ENCODE results near the gene BSND. TPM values are rescaled to one million over a fixed set of nuclear protein-coding genes. Genes with fewer than 3 reads are reported as not detected.

Gene BSND
- total RNA-seq, 1 experiment from 2014 or later = 0.42 TPM

DNA sequence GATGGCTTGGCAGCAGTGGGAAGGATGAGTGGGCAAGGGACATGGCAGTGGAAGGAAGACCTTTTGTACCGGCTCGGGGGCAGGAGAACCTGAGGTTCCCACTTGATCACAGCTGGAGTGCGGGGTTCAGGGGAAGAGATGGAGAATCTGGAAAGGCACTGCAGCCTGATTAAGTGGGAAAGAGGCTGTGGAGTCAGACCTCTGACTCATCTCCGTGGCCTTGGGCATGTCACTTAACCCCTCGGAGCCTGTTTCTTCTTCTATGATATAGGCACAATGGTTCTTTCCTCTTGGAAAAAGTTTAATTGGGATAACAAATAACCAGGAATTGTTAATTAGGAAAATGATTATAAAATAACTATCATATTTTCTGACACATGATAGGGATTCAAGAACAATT is 31.4 kb upstream of the BSND start (continued):
- no peak for TF ChIP-seq ZNF423 (CRISPR knock-in tag; IDR thresholded peaks at IDR 0.05)

DNA sequence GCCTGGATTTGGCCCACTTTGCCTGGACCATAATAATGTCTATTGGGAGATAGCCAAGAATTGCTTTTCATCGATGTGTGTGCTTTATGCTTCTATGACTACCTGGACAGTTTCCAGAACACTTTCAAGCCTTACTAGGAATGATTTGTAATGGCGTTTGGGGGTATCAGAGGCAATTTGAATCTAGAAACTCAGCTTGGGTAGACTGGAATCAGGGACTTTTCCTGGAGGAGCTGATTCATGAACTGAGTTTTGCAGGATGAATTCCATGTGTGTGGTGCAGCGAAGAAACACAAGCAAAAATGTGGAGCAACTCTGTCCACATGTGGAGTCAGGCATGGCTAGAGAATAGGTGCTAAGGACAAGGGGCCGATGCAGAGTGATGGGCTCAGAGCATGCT is 30.2 kb upstream of the BSND start:
- Mint-ChIP-seq H3K4me3 (no peak overlapping the region), H3K27ac (no peak overlapping the region), H3K9me3 (no peaks in the 10 kb centered on the region; the same call in 1 of the 2 replicates), H3K4me1 (peaks cover 22% of the 10 kb centered on the region; the same call in 1 of the 2 replicates), H3K36me3 (no peaks in the 10 kb centered on the region), H3K27me3 (ENCODE audit: low read depth) (peaks cover 4% of the 10 kb centered on the region)
- no peak for ATAC-seq
- ChIA-PET POLR2A (no interaction called here), CTCF (interaction anchor here (1.2 to 1.8 kb wide), 2 partner anchors 9 to 18 kb away, joined by 3 to 6 read pairs; no protein-coding TSS in a partner anchor)
- TF ChIP-seq, protein P1, sequence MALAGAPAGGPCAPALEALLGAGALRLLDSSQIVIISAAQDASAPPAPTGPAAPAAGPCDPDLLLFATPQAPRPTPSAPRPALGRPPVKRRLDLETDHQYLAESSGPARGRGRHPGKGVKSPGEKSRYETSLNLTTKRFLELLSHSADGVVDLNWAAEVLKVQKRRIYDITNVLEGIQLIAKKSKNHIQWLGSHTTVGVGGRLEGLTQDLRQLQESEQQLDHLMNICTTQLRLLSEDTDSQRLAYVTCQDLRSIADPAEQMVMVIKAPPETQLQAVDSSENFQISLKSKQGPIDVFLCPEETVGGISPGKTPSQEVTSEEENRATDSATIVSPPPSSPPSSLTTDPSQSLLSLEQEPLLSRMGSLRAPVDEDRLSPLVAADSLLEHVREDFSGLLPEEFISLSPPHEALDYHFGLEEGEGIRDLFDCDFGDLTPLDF (CRISPR knock-in tag; IDR thresholded peaks at IDR 0.05) = no peak
- TF ChIP-seq, protein P2, sequence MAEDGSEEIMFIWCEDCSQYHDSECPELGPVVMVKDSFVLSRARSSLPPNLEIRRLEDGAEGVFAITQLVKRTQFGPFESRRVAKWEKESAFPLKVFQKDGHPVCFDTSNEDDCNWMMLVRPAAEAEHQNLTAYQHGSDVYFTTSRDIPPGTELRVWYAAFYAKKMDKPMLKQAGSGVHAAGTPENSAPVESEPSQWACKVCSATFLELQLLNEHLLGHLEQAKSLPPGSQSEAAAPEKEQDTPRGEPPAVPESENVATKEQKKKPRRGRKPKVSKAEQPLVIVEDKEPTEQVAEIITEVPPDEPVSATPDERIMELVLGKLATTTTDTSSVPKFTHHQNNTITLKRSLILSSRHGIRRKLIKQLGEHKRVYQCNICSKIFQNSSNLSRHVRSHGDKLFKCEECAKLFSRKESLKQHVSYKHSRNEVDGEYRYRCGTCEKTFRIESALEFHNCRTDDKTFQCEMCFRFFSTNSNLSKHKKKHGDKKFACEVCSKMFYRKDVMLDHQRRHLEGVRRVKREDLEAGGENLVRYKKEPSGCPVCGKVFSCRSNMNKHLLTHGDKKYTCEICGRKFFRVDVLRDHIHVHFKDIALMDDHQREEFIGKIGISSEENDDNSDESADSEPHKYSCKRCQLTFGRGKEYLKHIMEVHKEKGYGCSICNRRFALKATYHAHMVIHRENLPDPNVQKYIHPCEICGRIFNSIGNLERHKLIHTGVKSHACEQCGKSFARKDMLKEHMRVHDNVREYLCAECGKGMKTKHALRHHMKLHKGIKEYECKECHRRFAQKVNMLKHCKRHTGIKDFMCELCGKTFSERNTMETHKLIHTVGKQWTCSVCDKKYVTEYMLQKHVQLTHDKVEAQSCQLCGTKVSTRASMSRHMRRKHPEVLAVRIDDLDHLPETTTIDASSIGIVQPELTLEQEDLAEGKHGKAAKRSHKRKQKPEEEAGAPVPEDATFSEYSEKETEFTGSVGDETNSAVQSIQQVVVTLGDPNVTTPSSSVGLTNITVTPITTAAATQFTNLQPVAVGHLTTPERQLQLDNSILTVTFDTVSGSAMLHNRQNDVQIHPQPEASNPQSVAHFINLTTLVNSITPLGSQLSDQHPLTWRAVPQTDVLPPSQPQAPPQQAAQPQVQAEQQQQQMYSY (CRISPR knock-in tag; IDR thresholded peaks at IDR 0.05) = no peak
- TF ChIP-seq EMX1 (CRISPR knock-in tag; IDR thresholded peaks at IDR 0.05) = no peak
- TF ChIP-seq FOXJ3 (CRISPR knock-in tag; IDR thresholded peaks at IDR 0.05; ENCODE audit: borderline replicate concordance) = no peak
- TF ChIP-seq TEAD1 (CRISPR knock-in tag; IDR thresholded peaks at IDR 0.05) = no peak
- no peak for TF ChIP-seq ZBTB21 (CRISPR knock-in tag; IDR thresholded peaks at IDR 0.05; ENCODE audit: borderline replicate concordance)
- TF ChIP-seq, protein P3, sequence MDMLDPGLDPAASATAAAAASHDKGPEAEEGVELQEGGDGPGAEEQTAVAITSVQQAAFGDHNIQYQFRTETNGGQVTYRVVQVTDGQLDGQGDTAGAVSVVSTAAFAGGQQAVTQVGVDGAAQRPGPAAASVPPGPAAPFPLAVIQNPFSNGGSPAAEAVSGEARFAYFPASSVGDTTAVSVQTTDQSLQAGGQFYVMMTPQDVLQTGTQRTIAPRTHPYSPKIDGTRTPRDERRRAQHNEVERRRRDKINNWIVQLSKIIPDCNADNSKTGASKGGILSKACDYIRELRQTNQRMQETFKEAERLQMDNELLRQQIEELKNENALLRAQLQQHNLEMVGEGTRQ (CRISPR knock-in tag; IDR thresholded peaks at IDR 0.05) = no peak
- TF ChIP-seq, protein P4, sequence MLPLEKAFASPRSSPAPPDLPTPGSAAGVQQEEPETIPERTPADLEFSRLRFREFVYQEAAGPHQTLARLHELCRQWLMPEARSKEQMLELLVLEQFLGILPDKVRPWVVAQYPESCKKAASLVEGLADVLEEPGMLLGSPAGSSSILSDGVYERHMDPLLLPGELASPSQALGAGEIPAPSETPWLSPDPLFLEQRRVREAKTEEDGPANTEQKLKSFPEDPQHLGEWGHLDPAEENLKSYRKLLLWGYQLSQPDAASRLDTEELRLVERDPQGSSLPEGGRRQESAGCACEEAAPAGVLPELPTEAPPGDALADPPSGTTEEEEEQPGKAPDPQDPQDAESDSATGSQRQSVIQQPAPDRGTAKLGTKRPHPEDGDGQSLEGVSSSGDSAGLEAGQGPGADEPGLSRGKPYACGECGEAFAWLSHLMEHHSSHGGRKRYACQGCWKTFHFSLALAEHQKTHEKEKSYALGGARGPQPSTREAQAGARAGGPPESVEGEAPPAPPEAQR (CRISPR knock-in tag; IDR thresholded peaks at IDR 0.05) = no peak
- TF ChIP-seq, protein P5, sequence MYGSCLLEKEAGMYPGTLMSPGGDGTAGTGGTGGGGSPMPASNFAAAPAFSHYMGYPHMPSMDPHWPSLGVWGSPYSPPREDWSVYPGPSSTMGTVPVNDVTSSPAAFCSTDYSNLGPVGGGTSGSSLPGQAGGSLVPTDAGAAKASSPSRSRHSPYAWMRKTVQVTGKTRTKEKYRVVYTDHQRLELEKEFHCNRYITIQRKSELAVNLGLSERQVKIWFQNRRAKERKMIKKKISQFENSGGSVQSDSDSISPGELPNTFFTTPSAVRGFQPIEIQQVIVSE (CRISPR knock-in tag; IDR thresholded peaks at IDR 0.05; ENCODE audit: borderline replicate concordance) = no peak
- no peak for TF ChIP-seq SP1 (CRISPR knock-in tag; conservative IDR thresholded peaks at IDR 0.05)
- TF ChIP-seq CBFB (CRISPR knock-in tag; IDR thresholded peaks at IDR 0.05; ENCODE audit: low read depth) = no peak
- TF ChIP-seq, protein P6, sequence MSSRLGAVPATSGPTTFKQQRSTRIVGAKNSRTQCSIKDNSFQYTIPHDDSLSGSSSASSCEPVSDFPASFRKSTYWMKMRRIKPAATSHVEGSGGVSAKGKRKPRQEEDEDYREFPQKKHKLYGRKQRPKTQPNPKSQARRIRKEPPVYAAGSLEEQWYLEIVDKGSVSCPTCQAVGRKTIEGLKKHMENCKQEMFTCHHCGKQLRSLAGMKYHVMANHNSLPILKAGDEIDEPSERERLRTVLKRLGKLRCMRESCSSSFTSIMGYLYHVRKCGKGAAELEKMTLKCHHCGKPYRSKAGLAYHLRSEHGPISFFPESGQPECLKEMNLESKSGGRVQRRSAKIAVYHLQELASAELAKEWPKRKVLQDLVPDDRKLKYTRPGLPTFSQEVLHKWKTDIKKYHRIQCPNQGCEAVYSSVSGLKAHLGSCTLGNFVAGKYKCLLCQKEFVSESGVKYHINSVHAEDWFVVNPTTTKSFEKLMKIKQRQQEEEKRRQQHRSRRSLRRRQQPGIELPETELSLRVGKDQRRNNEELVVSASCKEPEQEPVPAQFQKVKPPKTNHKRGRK (CRISPR knock-in tag; IDR thresholded peaks at IDR 0.05; ENCODE audit: borderline replicate concordance) = no peak
- TF ChIP-seq, protein P7, sequence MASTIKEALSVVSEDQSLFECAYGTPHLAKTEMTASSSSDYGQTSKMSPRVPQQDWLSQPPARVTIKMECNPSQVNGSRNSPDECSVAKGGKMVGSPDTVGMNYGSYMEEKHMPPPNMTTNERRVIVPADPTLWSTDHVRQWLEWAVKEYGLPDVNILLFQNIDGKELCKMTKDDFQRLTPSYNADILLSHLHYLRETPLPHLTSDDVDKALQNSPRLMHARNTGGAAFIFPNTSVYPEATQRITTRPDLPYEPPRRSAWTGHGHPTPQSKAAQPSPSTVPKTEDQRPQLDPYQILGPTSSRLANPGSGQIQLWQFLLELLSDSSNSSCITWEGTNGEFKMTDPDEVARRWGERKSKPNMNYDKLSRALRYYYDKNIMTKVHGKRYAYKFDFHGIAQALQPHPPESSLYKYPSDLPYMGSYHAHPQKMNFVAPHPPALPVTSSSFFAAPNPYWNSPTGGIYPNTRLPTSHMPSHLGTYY (CRISPR knock-in tag; IDR thresholded peaks at IDR 0.05) = no peak
- TF ChIP-seq MYBL2 (CRISPR knock-in tag; IDR thresholded peaks at IDR 0.05) = no peak
- no peak for TF ChIP-seq SMAD4 (CRISPR knock-in tag; IDR thresholded peaks at IDR 0.05)
- no peak for TF ChIP-seq SOX15 (CRISPR knock-in tag; IDR thresholded peaks at IDR 0.05)
- TF ChIP-seq, protein P8, sequence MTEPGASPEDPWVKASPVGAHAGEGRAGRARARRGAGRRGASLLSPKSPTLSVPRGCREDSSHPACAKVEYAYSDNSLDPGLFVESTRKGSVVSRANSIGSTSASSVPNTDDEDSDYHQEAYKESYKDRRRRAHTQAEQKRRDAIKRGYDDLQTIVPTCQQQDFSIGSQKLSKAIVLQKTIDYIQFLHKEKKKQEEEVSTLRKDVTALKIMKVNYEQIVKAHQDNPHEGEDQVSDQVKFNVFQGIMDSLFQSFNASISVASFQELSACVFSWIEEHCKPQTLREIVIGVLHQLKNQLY (CRISPR knock-in tag; IDR thresholded peaks at IDR 0.05) = no peak
- no peak for DNase-seq (ENCODE audit: low spot score)
